Aorta (tissue), 5 donors: ENCODE results near the gene SLMAP. TPM values are rescaled to one million over a fixed set of nuclear protein-coding genes. Genes with fewer than 3 reads are reported as not detected.

Experiments used
- ATAC-seq: fragments of 200-7000 bp; cut with Tn5 transposase; one replicate; pipeline ENCODE4 v1.9.1; 2022; ENCODE audit warnings: moderate library complexity; ENCODE audit not compliant: low FRiP score
- DNase-seq, 2 donors: peaks; one replicate each; pipeline ENCODE4 v3.0.0-alpha.2; 2020
- H3K27ac ChIP-seq, 2 donors: one replicate each; pipeline ENCODE4 v1.5.1; 2013; ENCODE audit warnings: low read length in 2 of 2, mild to moderate bottlenecking in 2 of 2, moderate library complexity in 2 of 2, control low read depth in 1 of 2, inconsistent platforms in 1 of 2, low read depth in 1 of 2
- H3K27me3 ChIP-seq, 2 donors: one replicate each; pipeline ENCODE4 v1.6.1; 2013; ENCODE audit warnings: control low read depth in 1 of 2, low read length in 1 of 2, mild to moderate bottlenecking in 1 of 2, moderate library complexity in 1 of 2; ENCODE audit not compliant: insufficient read depth in 2 of 2, control insufficient read depth in 1 of 2
- H3K36me3 ChIP-seq, 2 donors: one replicate each; pipeline ENCODE4 v1.6.1; 2013; ENCODE audit warnings: control low read depth in 1 of 2, low read length in 1 of 2, mild to moderate bottlenecking in 1 of 2; ENCODE audit not compliant: insufficient read depth in 2 of 2, control insufficient read depth in 1 of 2
- H3K4me1 ChIP-seq, 2 donors: one replicate each; pipeline ENCODE4 v1.6.1; 2013; ENCODE audit warnings: low read length in 2 of 2, control low read depth in 1 of 2, mild to moderate bottlenecking in 1 of 2, moderate library complexity in 1 of 2; ENCODE audit not compliant: insufficient read depth in 2 of 2, control insufficient read depth in 1 of 2
- H3K4me3 ChIP-seq, 2 donors: one replicate each; pipeline ENCODE4 v1.5.1; 2013; ENCODE audit warnings: low read length in 2 of 2, control low read depth in 1 of 2, mild to moderate bottlenecking in 1 of 2
- H3K9me3 ChIP-seq: one replicate; pipeline ENCODE4 v1.6.1; 2013; ENCODE audit warnings: mild to moderate bottlenecking, low read length; ENCODE audit not compliant: control insufficient read depth
- WGBS, 2 donors: extraction: QIAGEN DNeasy Blood & Tissue Kit; methylation state at CpG; one replicate each; pipeline ENCODE4 v1.1.7; 2013; 5-methylcytosine and 5-hydroxymethylcytosine counted together
- intact Hi-C, 2 donors: fragments of 100-400 bp; cut with DNase I; formaldehyde crosslinking; loops; one replicate each; pipeline versions ENCODE4 v1.14.2 to v1.15.0; 2022
- polyA plus RNA-seq, 2 donors: library from polyadenylated mRNA; stranded (reverse); fragments of 200-250 nt; gene quantifications; one replicate each; pipeline ENCODE4 v1.2.3, GENCODE V29; 2013
- total RNA-seq, 2 donors: library from RNA; stranded (reverse); fragmentation: NEBNext Ultra II Directional; extraction: Animal tissue kit (Norgen Biotek cat#: 25700); gene quantifications; one replicate each; pipeline ENCODE4 v1.2.1, GENCODE V29; 2021
- donor health status: healthy with polysubstance abuse.
- donor health status: Bipolar disorder and iron deficiency.
- donor health status: DM: no; HTN: no; CAD: no.
- donor health status: DM: no; HTN: no; CAD: no.
- donor health status: DM: yes; HTN: yes; CAD: no.

SLMAP gene
- total and polyA plus RNA-seq, 4 donors, result 81.4 to 546 (median 170) TPM

GRCh38 chr3:57743496-57743895, 12.6 kb upstream of the SLMAP start:
- H3K36me3 ChIP-seq, result no peaks in the 10 kb centered on the region
- H3K9me3 ChIP-seq, result no peaks in the 10 kb centered on the region
- no peak overlapping the region for H3K4me3 ChIP-seq
- no peaks in the 10 kb centered on the region for H3K4me1 ChIP-seq
- intact Hi-C loops, result no loop called here
- 65 to 75% methylated on average over 1 of the region's 1 CpG for WGBS, 2 donors
- H3K27ac ChIP-seq, result no peak overlapping the region
- DNase-seq (no peak), ATAC-seq (no peak)
- H3K27me3 ChIP-seq, result no peaks in the 10 kb centered on the region

- no peak for ATAC-seq
- 81 to 91% methylated on average over 3 of the region's 3 CpGs for WGBS, 2 donors
Observed at GRCh38 chr3:57745101-57745500, 11.0 kb upstream of the SLMAP start.

GRCh38 chr3:57746156-57747010, 9.7 kb upstream of the SLMAP start:
- 93% methylated on average over 17 of the region's 17 CpGs for WGBS, 2 donors
- no peak overlapping the region for H3K4me3 ChIP-seq
- no peaks in the 10 kb centered on the region for H3K27me3 ChIP-seq
- DNase-seq (no peak), ATAC-seq (no peak)
- no peaks in the 10 kb centered on the region for H3K36me3 ChIP-seq
- no peak overlapping the region for H3K27ac ChIP-seq
- H3K9me3 ChIP-seq, result no peaks in the 10 kb centered on the region
- intact Hi-C loops, result no loop called here
- no peaks in the 10 kb centered on the region for H3K4me1 ChIP-seq

More at GRCh38 chr3:57745101-57745500, 11.0 kb upstream of the SLMAP start:
- intact Hi-C loops, result no loop called here
- H3K4me3 ChIP-seq, result no peak overlapping the region
- H3K36me3 ChIP-seq, result no peaks in the 10 kb centered on the region
- DNase-seq, result no peak
- no peaks in the 10 kb centered on the region for H3K9me3 ChIP-seq
- H3K4me1 ChIP-seq, result no peaks in the 10 kb centered on the region
- no peak overlapping the region for H3K27ac ChIP-seq
- no peaks in the 10 kb centered on the region for H3K27me3 ChIP-seq

GRCh38 chr3:57749542-57749941, 6.6 kb upstream of the SLMAP start:
- H3K4me1 ChIP-seq, result no peaks in the 10 kb centered on the region
- no peak for DNase-seq
- H3K27ac ChIP-seq, result no peak overlapping the region
- intact Hi-C loops, result no loop called here
- no peaks in the 10 kb centered on the region for H3K9me3 ChIP-seq
- H3K27me3 ChIP-seq, result no peaks in the 10 kb centered on the region
- H3K36me3 ChIP-seq, result no peaks in the 10 kb centered on the region
- no peak for ATAC-seq
- 93 to 94% methylated on average over 9 of the region's 9 CpGs for WGBS, 2 donors
- no peak overlapping the region for H3K4me3 ChIP-seq

- no peak for ATAC-seq
- Histone ChIP-seq H3K4me1 (no peaks in the 10 kb centered on the region), H3K36me3 (no peaks in the 10 kb centered on the region), H3K27ac (no peak overlapping the region), H3K27me3 (no peaks in the 10 kb centered on the region), H3K4me3 (no peak overlapping the region), H3K9me3 (no peaks in the 10 kb centered on the region)
- no peak for DNase-seq
- intact Hi-C loops, result no loop called here
Observed at GRCh38 chr3:57752307-57752706, 3.8 kb upstream of the SLMAP start.

- no peak overlapping the region for H3K4me3 ChIP-seq
- intact Hi-C loops, result no loop called here
- H3K27ac ChIP-seq, result no peak overlapping the region
- DNase-seq (no peak), ATAC-seq (no peak)
- H3K27me3 ChIP-seq, result no peaks in the 10 kb centered on the region
- H3K9me3 ChIP-seq, result no peaks in the 10 kb centered on the region
- H3K36me3 ChIP-seq, result no peaks in the 10 kb centered on the region
- H3K4me1 ChIP-seq, result peaks cover 0 to 4% of the 10 kb centered on the region in 2 donors
Observed at GRCh38 chr3:57753016-57753415, 3.1 kb upstream of the SLMAP start.

- Histone ChIP-seq H3K4me3 (peak overlapping the region; percentile 51 to 93), H3K27ac (peak overlapping the region in 1 of 2 donors; percentile 5), H3K4me1 (peaks cover 0 to 4% of the 10 kb centered on the region in 2 donors), H3K36me3 (no peaks in the 10 kb centered on the region), H3K27me3 (no peaks in the 10 kb centered on the region), H3K9me3 (no peaks in the 10 kb centered on the region)
- intact Hi-C loops, result loop anchor here (5.0 kb wide), 2 partner anchors 63 to 528 kb away; partner anchors contain the start of genes APPL1 (in 1 of the 2) and DENND6A (in 1 of the 2)
- DNase-seq (no peak), ATAC-seq (no peak)
- WGBS, 2 donors, result 0 to 2% methylated on average over 1 of the region's 1 CpG
Observed at GRCh38 chr3:57755368-57755675, 787 bp upstream of the SLMAP start.

- 0% methylated on average over 71 to 84 of the region's 84 CpGs for WGBS, 2 donors
- Histone ChIP-seq H3K9me3 (no peaks in the 10 kb centered on the region), H3K36me3 (no peaks in the 10 kb centered on the region), H3K27ac (peak overlapping the region; percentile 10 to 36), H3K27me3 (no peaks in the 10 kb centered on the region), H3K4me1 (peaks cover 0 to 4% of the 10 kb centered on the region in 2 donors), H3K4me3 (peak overlapping the region; percentile 43 to 93)
- ATAC-seq, result peak; percentile 66
- intact Hi-C loops, result loop anchor here (2.0 to 5.0 kb wide), 4 partner anchors 64 to 529 kb away; partner anchors contain the start of genes DENND6A (in 2 of the 2), APPL1 (in 1 of the 2) and ARF4 (in 1 of the 2)
- DNase-seq, result peak; percentile 67 to 85
Observed at GRCh38 chr3:57756528-57757401, 656 bp downstream of the SLMAP start.
